Suppressor macrophage (primary cell): ENCODE results near the gene TRPV4.
"Not testable (repeated sequence)": the region's sequence is repeated elsewhere in the genome, so short reads cannot be mapped to it uniquely, and the experiment has no call there.

Experiments
- DNase-seq, 4 experiments: peaks; one replicate each; pipeline ENCODE4 v3.0.0-alpha.2; 2020 to 2022
- total RNA-seq, 17 experiments: gene quantifications; one replicate each; lab custom pipeline; 2026; ENCODE audit warnings: mixed read lengths in 6 of 17, inconsistent platforms in 3 of 17; lab: John Stamatoyannopoulos, UW

TRPV4 gene
- total RNA-seq, result 0.42 to 10.2 (median 5.2) reads per million in 17 experiments

- DNase-seq, result peak in 2 of 4 experiments; percentile 57 to 68
Measured at GRCh38 chr12:109833307-109834189, at the start of gene TRPV4. TRPV4 (minus strand) TSS chr12:109833398; CDS start chr12:109814796, 18,602 bp downstream.

GRCh38 chr12:109881752-109882151 is 48.6 kb upstream of the TRPV4 start:
- no peak for DNase-seq

GRCh38 chr12:109880938-109881337 is 47.7 kb upstream of the TRPV4 start:
- no peak for DNase-seq

GRCh38 chr12:109880043-109880931 is 47.1 kb upstream of the TRPV4 start, which contains the start of gene GLTP:
GLTP (minus strand) TSS chr12:109880541; CDS start chr12:109880374, 167 bp downstream.
- peak; percentile 94 to 98 (median 96) for DNase-seq

- DNase-seq, result peak in 3 of 4 experiments; percentile 29 to 42 (median 32)
Measured at GRCh38 chr12:109879351-109880042, 46.3 kb upstream of the TRPV4 start.

- peak in 3 of 4 experiments; percentile 40 to 55 (median 48) for DNase-seq
Measured at GRCh38 chr12:109878749-109879148, 45.6 kb upstream of the TRPV4 start.

GRCh38 chr12:109878247-109878625 is 45.0 kb upstream of the TRPV4 start:
- DNase-seq, result no peak

- no peak for DNase-seq
Measured at GRCh38 chr12:109877504-109878246, 44.5 kb upstream of the TRPV4 start.

- no peak for DNase-seq
Measured at GRCh38 chr12:109876406-109876805, 43.2 kb upstream of the TRPV4 start.

GRCh38 chr12:109875572-109876131 is 42.5 kb upstream of the TRPV4 start:
- DNase-seq, result no peak

GRCh38 chr12:109873653-109874052 is 40.5 kb upstream of the TRPV4 start:
- DNase-seq, result no peak

- DNase-seq, result peak in 1 of 4 experiments; percentile 21
Measured at GRCh38 chr12:109871668-109872314, 38.6 kb upstream of the TRPV4 start.

- peak in 2 of 4 experiments; percentile 44 to 47 for DNase-seq
Measured at GRCh38 chr12:109870648-109871047, 37.5 kb upstream of the TRPV4 start.

- no peak for DNase-seq
Measured at GRCh38 chr12:109868182-109869051, 35.2 kb upstream of the TRPV4 start.

- no peak for DNase-seq
Measured at GRCh38 chr12:109864916-109865315, 31.7 kb upstream of the TRPV4 start.

- DNase-seq, result peak; percentile 39 to 54 (median 51)
Measured at GRCh38 chr12:109863847-109864712, 30.9 kb upstream of the TRPV4 start.

- DNase-seq, result not testable (repeated sequence)
Measured at GRCh38 chr12:109862491-109862890, 29.3 kb upstream of the TRPV4 start.

- DNase-seq, result no peak
Measured at GRCh38 chr12:109861689-109862314, 28.6 kb upstream of the TRPV4 start.
